ENCODE measurements around the gene ROR1. TPM values are rescaled to one million over a fixed set of nuclear protein-coding genes. Genes with fewer than 3 reads are reported as not detected.

The ROR1 gene
- total and polyA plus RNA-seq, 2 experiments from 2014 or later: 27.6 to 47.8 TPM

DNA sequence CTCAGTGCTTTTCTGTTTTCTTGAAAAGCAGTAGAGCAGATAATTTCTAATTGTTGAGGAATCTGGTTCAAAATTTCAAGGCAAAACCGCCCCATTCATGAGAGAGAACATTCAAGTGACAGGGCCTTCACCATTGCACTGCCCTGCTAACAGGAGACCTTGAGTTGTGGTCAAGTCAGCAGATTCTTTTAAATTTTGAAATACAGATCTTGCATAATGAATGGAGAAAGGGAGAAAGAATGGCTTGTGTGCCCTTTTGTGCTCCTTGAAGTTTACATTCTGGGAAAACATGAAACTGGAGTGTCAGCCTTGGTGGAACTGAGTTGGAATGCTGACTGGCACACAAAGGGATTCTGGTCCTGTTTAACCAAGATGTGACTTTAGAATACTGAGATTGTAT lies 265.1 kb downstream of the ROR1 start:
- TF ChIP-seq, protein P1, sequence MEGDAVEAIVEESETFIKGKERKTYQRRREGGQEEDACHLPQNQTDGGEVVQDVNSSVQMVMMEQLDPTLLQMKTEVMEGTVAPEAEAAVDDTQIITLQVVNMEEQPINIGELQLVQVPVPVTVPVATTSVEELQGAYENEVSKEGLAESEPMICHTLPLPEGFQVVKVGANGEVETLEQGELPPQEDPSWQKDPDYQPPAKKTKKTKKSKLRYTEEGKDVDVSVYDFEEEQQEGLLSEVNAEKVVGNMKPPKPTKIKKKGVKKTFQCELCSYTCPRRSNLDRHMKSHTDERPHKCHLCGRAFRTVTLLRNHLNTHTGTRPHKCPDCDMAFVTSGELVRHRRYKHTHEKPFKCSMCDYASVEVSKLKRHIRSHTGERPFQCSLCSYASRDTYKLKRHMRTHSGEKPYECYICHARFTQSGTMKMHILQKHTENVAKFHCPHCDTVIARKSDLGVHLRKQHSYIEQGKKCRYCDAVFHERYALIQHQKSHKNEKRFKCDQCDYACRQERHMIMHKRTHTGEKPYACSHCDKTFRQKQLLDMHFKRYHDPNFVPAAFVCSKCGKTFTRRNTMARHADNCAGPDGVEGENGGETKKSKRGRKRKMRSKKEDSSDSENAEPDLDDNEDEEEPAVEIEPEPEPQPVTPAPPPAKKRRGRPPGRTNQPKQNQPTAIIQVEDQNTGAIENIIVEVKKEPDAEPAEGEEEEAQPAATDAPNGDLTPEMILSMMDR (IDR thresholded peaks at IDR 0.05; ENCODE audit: low read depth, low read length): no peak
- peak in 1 of 2 donors; percentile 77 for DNase-seq (ENCODE audit: low read depth in 1 of 2, low spot score in 1 of 2)
- no peaks in the 10 kb centered on the region for H3K27me3 ChIP-seq
- no peaks in the 10 kb centered on the region for H3K9me3 ChIP-seq (ENCODE audit: low read depth)
- H3K4me1 ChIP-seq (ENCODE audit: low read depth): peaks cover 44% of the 10 kb centered on the region
- no peak overlapping the region for H3K4me3 ChIP-seq
- no peaks in the 10 kb centered on the region for H3K36me3 ChIP-seq
- peak overlapping the region; percentile 68 for H3K27ac ChIP-seq

DNA sequence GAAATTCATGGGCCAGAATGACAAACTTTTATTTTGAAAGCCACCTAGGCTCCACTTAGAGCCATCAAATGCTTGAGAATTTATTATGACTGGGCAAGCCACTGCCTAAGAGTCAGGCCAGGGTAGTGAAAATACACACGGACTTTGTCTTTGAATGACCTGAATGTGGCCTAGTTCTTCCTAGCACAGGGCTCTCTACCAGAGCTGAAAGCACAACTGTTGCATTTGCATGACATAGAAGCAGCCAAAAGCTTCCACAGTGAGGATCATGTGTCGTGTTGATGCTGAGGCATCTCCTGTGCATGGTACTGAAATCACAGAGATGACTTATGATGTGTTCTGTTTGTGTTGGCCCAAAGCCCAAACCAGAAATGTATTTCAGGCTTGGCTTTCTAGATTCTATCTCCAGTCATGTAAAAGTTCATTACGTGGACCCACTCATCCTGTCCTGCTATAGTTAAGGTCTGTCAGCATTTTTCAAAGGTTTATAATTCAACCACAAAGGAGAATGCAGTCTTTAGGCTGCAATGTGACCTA lies 265.6 kb downstream of the ROR1 start:
- TF ChIP-seq, protein P1 (IDR thresholded peaks at IDR 0.05; ENCODE audit: low read depth, low read length): no peak
- no peak overlapping the region for H3K4me3 ChIP-seq
- H3K27me3 ChIP-seq: no peaks in the 10 kb centered on the region
- H3K27ac ChIP-seq: peak overlapping the region; percentile 68
- no peaks in the 10 kb centered on the region for H3K36me3 ChIP-seq
- DNase-seq (ENCODE audit: low read depth in 1 of 2, low spot score in 1 of 2): peak; percentile 25 to 96
- H3K9me3 ChIP-seq (ENCODE audit: low read depth): no peaks in the 10 kb centered on the region
- H3K4me1 ChIP-seq (ENCODE audit: low read depth): peaks cover 44% of the 10 kb centered on the region

DNA sequence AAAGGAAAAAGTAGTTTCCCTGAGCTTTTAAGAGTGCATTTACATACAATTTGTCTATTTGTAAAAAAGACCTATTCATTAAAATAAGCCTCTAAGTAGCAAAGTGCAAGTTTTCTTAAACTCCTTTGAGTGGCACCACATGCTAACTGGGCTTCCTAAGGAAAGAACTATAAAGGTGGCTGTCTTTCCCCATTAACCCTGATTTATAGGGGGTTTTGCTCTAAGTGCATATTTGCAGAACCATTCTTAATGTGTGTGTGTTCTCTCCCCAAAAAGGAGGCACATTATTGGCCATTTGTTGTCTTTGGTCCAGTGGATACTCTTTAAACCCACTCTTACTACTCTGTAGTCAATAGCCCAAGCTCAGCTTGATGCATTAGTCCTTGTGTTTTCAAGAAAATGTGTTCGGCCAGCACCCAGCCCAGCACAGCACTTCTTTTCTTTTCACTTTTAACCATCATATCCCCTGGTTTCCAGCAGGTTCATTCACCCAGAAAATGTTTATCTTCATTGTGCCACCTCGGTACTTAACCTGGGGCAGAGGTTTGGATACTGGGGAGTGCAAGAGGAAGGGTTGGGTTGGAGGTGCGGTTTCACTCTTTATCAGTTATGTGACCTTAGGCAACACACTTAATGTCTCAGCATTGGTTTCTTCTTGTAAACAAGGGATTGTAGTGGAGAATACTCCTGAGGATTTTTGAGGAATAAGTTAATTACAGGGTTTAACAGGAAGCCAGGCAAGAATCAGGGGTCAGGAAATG lies 267.7 kb downstream of the ROR1 start:
- no peak overlapping the region for H3K4me3 ChIP-seq
- no peak for DNase-seq (ENCODE audit: low read depth in 1 of 2, low spot score in 1 of 2)
- no peaks in the 10 kb centered on the region for H3K9me3 ChIP-seq (ENCODE audit: low read depth)
- H3K27me3 ChIP-seq: no peaks in the 10 kb centered on the region
- no peaks in the 10 kb centered on the region for H3K36me3 ChIP-seq
- H3K27ac ChIP-seq: no peak overlapping the region
- H3K4me1 ChIP-seq (ENCODE audit: low read depth): peaks cover 44% of the 10 kb centered on the region
- TF ChIP-seq, protein P1 (IDR thresholded peaks at IDR 0.05; ENCODE audit: low read depth, low read length): no peak

DNA sequence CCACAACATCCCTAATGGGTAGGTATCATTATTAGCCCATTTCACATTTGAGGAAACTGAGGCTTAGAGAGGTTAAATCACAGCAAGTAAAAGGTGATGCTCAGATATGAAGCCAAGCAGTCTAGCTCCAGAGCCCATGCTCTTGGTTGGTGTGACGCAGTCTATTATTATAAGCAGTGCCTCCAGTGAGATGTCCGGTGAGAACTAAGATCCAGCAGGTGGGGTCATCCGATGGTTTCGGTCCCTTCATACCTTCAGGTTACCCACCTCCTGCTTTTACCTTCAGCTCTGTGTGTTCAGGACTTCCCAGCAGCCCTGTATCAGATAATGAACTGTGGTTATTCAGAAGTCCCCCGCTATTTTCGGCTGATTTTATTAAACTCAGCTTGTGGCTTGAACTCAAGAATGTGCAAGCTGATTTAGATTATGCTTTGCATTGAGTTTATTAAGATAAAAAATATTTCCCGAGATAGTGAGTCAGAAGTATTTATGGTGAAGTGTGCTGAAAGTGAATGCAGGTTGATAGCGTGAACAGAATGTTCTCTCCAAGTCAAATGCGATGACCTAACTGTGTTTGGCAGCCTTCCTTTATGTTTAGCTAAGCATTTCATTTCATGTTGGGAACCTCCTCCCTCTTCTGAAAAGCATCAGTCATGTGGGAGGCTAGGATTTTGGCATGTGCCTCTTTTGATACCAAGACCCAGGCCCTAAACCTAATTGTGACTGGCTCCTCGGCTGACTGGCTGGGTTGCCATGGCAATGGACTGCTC lies 268.7 kb downstream of the ROR1 start:
- no peaks in the 10 kb centered on the region for H3K27me3 ChIP-seq
- peak in 1 of 2 donors; percentile 94 for DNase-seq (ENCODE audit: low read depth in 1 of 2, low spot score in 1 of 2)
- no peak overlapping the region for H3K4me3 ChIP-seq
- peak overlapping the region; percentile 25 for H3K27ac ChIP-seq
- TF ChIP-seq, protein P1 (IDR thresholded peaks at IDR 0.05; ENCODE audit: low read depth, low read length): no peak
- H3K4me1 ChIP-seq (ENCODE audit: low read depth): peaks cover 38% of the 10 kb centered on the region
- H3K36me3 ChIP-seq: no peaks in the 10 kb centered on the region
- H3K9me3 ChIP-seq (ENCODE audit: low read depth): no peaks in the 10 kb centered on the region

DNA sequence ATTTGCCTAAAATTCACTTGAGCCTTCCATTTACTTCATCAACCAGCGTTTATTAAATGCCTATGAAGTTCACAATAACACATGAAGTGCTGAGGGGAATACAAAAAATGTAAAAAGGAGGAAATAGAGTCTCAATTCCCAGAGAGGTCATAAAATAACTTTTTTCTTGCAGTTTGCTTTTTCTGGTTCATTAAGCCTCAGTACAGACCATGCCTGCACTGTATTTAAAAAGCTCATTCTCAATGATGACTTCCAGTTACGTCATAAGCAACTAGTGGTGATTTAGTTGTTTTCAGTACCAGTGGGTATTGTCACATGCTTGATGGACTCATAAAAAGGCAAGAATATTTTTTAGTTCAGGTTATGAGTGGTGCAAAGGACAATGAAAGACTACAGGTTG lies 269.5 kb downstream of the ROR1 start:
- TF ChIP-seq, protein P1 (IDR thresholded peaks at IDR 0.05; ENCODE audit: low read depth, low read length): no peak
- H3K9me3 ChIP-seq (ENCODE audit: low read depth): no peaks in the 10 kb centered on the region
- peaks cover 32% of the 10 kb centered on the region for H3K4me1 ChIP-seq (ENCODE audit: low read depth)
- no peak overlapping the region for H3K27ac ChIP-seq
- H3K36me3 ChIP-seq: no peaks in the 10 kb centered on the region
- peak in 1 of 2 donors; percentile 38 for DNase-seq (ENCODE audit: low read depth in 1 of 2, low spot score in 1 of 2)
- no peaks in the 10 kb centered on the region for H3K27me3 ChIP-seq
- no peak overlapping the region for H3K4me3 ChIP-seq
